GM12874 (cell line): ENCODE results near the gene NCAM2.

Source experiments
- CTCF ChIP-seq: IDR thresholded peaks from 2 replicates; pipeline ENCODE4 v1.5.1; 2011; ENCODE audit warnings: low read depth, mild to moderate bottlenecking, control low read depth, low read length, moderate library complexity; ENCODE audit not compliant: insufficient read depth

NCAM2 gene

GRCh38 chr21:21028275-21028820, 30.1 kb downstream of the NCAM2 start:
- TF ChIP-seq CTCF, result no peak

GRCh38 chr21:21029164-21029563, 31.0 kb downstream of the NCAM2 start:
- no peak for TF ChIP-seq CTCF

GRCh38 chr21:21030311-21030710, 32.1 kb downstream of the NCAM2 start:
- no peak for TF ChIP-seq CTCF

- no peak for TF ChIP-seq CTCF
These were observed 35.8 kb downstream of the NCAM2 start for GRCh38 chr21:21034036-21034435.

- no peak for TF ChIP-seq CTCF
These were observed 41.5 kb downstream of the NCAM2 start for GRCh38 chr21:21039624-21040170.

GRCh38 chr21:21045518-21045917, 47.3 kb downstream of the NCAM2 start:
- TF ChIP-seq CTCF, result no peak

GRCh38 chr21:21046063-21046462, 47.9 kb downstream of the NCAM2 start:
- no peak for TF ChIP-seq CTCF
